Endodermal cell (in vitro differentiated cells): ENCODE data around the gene PTPRN2. TPM values are rescaled to one million over a fixed set of nuclear protein-coding genes. Genes with fewer than 3 reads are reported as not detected.
A peak's percentile ranks its signal among the peaks of the same experiment; 100 is the strongest.
"Not testable (repeated sequence)": the region's sequence is repeated elsewhere in the genome, so short reads cannot be mapped to it uniquely, and the experiment has no call there.

Experiments used
- DNase-seq: peaks from one replicate; pipeline ENCODE4 v3.0.0-alpha.2; 2017
- H3K27ac ChIP-seq: 2 replicates; pipeline ENCODE4 v1.5.1; 2013; ENCODE audit warnings: mild to moderate bottlenecking, low read depth, low read length, moderate library complexity
- H3K27me3 ChIP-seq: 2 replicates; pipeline ENCODE4 v1.6.1; 2013; ENCODE audit warnings: mild to moderate bottlenecking, low read length, moderate library complexity; ENCODE audit not compliant: insufficient read depth, control insufficient read depth, poor library complexity, severe bottlenecking
- H3K36me3 ChIP-seq: 2 replicates; pipeline ENCODE4 v1.7.0; 2013; ENCODE audit warnings: mild to moderate bottlenecking, low read length, moderate library complexity; ENCODE audit not compliant: control insufficient read depth, insufficient read depth
- H3K4me1 ChIP-seq: one replicate; pipeline ENCODE4 v1.7.0; 2013; ENCODE audit warnings: low read length; ENCODE audit not compliant: control insufficient read depth, insufficient read depth
- H3K4me3 ChIP-seq: 2 replicates; pipeline ENCODE4 v1.5.1; 2013; ENCODE audit warnings: mild to moderate bottlenecking, low read length, moderate library complexity
- H3K9ac ChIP-seq: 2 replicates; pipeline ENCODE4 v1.6.1; 2013; ENCODE audit warnings: mild to moderate bottlenecking, low read length, moderate library complexity; ENCODE audit not compliant: poor library complexity, severe bottlenecking; ENCODE audit errors: extremely low read depth
- H3K9me3 ChIP-seq: 2 replicates; pipeline ENCODE4 v1.6.1; 2013; ENCODE audit warnings: mild to moderate bottlenecking, low read length, moderate library complexity; ENCODE audit not compliant: control insufficient read depth
- H3K27ac Mint-ChIP-seq: 2 replicates; pipeline ENCODE4 v1.8.0; 2020; ENCODE audit warnings: mixed read lengths
- H3K27me3 Mint-ChIP-seq: 2 replicates; pipeline ENCODE4 v1.8.0; 2021; ENCODE audit warnings: mild to moderate bottlenecking, mixed read lengths; ENCODE audit not compliant: insufficient read depth
- H3K36me3 Mint-ChIP-seq: 2 replicates; pipeline ENCODE4 v1.8.0; 2020; ENCODE audit warnings: low read depth, mixed read lengths
- H3K4me1 Mint-ChIP-seq: 2 replicates; pipeline ENCODE4 v1.8.0; 2020; ENCODE audit warnings: mixed read lengths
- H3K4me3 Mint-ChIP-seq: 2 replicates; pipeline ENCODE4 v1.8.0; 2020; ENCODE audit warnings: mild to moderate bottlenecking, moderate library complexity, mixed read lengths
- H3K9me3 Mint-ChIP-seq: 2 replicates; pipeline ENCODE4 v1.8.0; 2020; ENCODE audit warnings: mild to moderate bottlenecking, mixed read lengths
- WGBS, 2 experiments: methylation state at CpG; one replicate each; pipeline versions ENCODE4 v1.1.5 to v1.1.7; 2013; ENCODE audit warnings: missing lambda C conversion rate in 2 of 2, mixed read lengths in 1 of 2; ENCODE audit not compliant: insufficient coverage in 1 of 2, insufficient read length in 1 of 2; 5-methylcytosine and 5-hydroxymethylcytosine counted together
- total RNA-seq, 2 donors: library from RNA; stranded (reverse); fragmentation: NEBNext Ultra II Directional in 1 of 2; extraction: Animal tissue kit (Norgen Biotek cat#: 25700) in 1 of 2; gene quantifications; 2 replicates in 1 of 2; 3 replicates in 1 of 2; pipeline ENCODE4 v1.2.1, GENCODE V29; 2021
- TF ChIP-seq, protein P1 (sequence below): fragments of 200-600 bp; sonication (generic); conservative IDR thresholded peaks from 2 replicates; pipeline ENCODE4 v1.5.0; 2021; ENCODE audit warnings: antibody characterized with exemption, mild to moderate bottlenecking

The PTPRN2 gene
- total RNA-seq, 2 donors from 2014 or later = 0.69 to 1.2 TPM

GRCh38 chr7:158348446-158348845, 239.2 kb downstream of the PTPRN2 start:
- H3K9ac ChIP-seq = no peak overlapping the region
- Mint-ChIP-seq H3K4me1 (peaks cover 5% of the 10 kb centered on the region), H3K27me3 (peaks cover 32% of the 10 kb centered on the region), H3K27ac (no peak overlapping the region), H3K9me3 (peaks cover 5% of the 10 kb centered on the region), H3K4me3 (no peak overlapping the region), H3K36me3 (no peaks in the 10 kb centered on the region)
- H3K4me1 ChIP-seq = no peaks in the 10 kb centered on the region
- WGBS, 2 experiments = 30 to 33% methylated on average over 2 to 3 of the region's 3 CpGs
- H3K27me3 ChIP-seq = no peaks in the 10 kb centered on the region
- H3K4me3 ChIP-seq = no peak overlapping the region
- TF ChIP-seq, protein P1, sequence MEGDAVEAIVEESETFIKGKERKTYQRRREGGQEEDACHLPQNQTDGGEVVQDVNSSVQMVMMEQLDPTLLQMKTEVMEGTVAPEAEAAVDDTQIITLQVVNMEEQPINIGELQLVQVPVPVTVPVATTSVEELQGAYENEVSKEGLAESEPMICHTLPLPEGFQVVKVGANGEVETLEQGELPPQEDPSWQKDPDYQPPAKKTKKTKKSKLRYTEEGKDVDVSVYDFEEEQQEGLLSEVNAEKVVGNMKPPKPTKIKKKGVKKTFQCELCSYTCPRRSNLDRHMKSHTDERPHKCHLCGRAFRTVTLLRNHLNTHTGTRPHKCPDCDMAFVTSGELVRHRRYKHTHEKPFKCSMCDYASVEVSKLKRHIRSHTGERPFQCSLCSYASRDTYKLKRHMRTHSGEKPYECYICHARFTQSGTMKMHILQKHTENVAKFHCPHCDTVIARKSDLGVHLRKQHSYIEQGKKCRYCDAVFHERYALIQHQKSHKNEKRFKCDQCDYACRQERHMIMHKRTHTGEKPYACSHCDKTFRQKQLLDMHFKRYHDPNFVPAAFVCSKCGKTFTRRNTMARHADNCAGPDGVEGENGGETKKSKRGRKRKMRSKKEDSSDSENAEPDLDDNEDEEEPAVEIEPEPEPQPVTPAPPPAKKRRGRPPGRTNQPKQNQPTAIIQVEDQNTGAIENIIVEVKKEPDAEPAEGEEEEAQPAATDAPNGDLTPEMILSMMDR = no peak
- DNase-seq = peak; percentile 20
- H3K36me3 ChIP-seq = no peaks in the 10 kb centered on the region
- H3K9me3 ChIP-seq = peaks cover 74% of the 10 kb centered on the region
- H3K27ac ChIP-seq = no peak overlapping the region

DNA sequence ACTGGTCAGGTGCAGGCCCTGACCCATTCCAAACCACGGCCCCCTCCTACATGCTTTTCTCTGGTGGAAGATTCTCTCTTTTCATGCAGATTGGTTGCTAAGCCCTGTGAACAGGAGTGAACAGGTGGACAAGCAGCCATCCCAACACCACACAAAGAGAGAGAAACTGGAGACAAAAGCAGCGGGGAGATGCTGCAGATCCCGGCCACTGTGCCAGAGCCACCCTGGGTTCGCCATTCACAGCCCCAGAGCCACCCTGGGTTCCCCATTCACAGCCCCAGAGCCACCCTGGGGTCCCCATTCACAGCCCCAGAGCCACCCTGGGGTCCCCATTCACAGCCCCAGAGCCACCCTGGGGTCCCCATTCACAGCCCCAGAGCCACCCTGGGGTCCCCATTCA, 239.6 kb downstream of the PTPRN2 start:
- H3K9ac ChIP-seq, H3K9me3 Mint-ChIP-seq, H3K36me3 Mint-ChIP-seq, H3K4me3 ChIP-seq, H3K27ac ChIP-seq, H3K27ac Mint-ChIP-seq, H3K4me1 Mint-ChIP-seq, H3K27me3 ChIP-seq, DNase-seq, H3K4me3 Mint-ChIP-seq, H3K4me1 ChIP-seq, H3K36me3 ChIP-seq: not testable (repeated sequence)
- H3K9me3 ChIP-seq = peaks cover 74% of the 10 kb centered on the region
- WGBS, 2 experiments = 67 to 83% methylated on average over 1 to 4 of the region's 4 CpGs
- H3K27me3 Mint-ChIP-seq = peaks cover 28% of the 10 kb centered on the region

DNA sequence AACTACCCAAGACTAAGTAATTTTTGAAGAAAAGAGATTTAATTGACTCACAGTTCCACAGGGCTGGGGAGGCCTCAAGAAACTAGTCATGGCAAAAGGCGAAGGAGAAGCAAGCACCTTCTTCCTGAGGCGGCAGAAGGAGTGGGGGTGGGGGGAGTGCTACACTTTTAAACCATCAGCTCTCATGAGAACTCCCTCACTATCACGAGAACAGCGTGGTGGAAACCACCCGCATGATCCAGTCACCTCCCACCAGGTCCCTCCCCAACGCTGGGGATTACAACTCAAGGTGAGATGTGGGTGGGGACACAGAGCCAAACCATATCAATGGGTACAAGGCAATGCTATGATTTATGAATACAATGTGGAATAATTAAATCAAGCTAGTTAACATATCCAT, 241.9 kb downstream of the PTPRN2 start:
- Histone ChIP-seq H3K4me3 (no peak overlapping the region), H3K9me3 (peaks cover 82% of the 10 kb centered on the region), H3K27me3 (no peaks in the 10 kb centered on the region), H3K27ac (no peak overlapping the region), H3K36me3 (no peaks in the 10 kb centered on the region), H3K4me1 (no peaks in the 10 kb centered on the region), H3K9ac (no peak overlapping the region)
- DNase-seq = peak; percentile 13
- H3K4me3 Mint-ChIP-seq = no peak overlapping the region
- WGBS, 2 experiments = 59 to 60% methylated on average over 2 to 6 of the region's 6 CpGs
- H3K36me3 Mint-ChIP-seq = peaks cover 6% of the 10 kb centered on the region
- H3K9me3 Mint-ChIP-seq = peaks cover 30% of the 10 kb centered on the region
- H3K27ac Mint-ChIP-seq = no peak overlapping the region
- TF ChIP-seq, protein P1 = no peak
- no peaks in the 10 kb centered on the region for H3K4me1 Mint-ChIP-seq
- peaks cover 10% of the 10 kb centered on the region for H3K27me3 Mint-ChIP-seq

DNA sequence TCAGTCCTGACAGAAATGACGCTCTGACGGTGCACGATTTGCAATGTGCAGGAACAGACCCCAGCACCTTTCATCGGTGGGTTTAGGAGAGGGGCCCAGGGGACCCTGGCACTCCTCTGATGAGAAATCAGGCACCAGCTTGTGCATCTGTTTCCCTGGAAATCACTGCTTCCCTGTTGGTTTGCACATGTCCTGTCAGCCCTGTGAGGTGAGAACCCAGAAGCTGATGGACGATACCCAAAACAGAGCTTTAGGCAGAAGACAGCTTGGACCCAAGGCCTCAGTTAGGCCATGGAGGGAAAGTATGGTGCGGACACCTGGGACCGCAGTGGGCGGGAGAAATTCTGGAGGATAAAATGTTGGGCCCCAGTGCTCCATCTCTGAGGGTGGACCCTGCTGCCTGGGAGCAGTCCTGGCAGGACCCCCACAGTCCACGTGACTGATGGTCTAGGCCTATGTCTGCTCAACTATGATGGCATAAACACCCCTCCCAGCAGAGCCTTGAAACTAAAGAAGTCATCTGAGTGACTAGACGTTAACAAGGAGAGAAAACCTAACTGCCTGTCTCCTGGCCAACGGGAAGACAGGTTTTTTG, 242.8 kb downstream of the PTPRN2 start:
- no peaks in the 10 kb centered on the region for H3K27me3 ChIP-seq
- no peak overlapping the region for H3K4me3 ChIP-seq
- no peak overlapping the region for H3K27ac Mint-ChIP-seq
- TF ChIP-seq, protein P1 = no peak
- H3K9ac ChIP-seq = no peak overlapping the region
- H3K4me1 Mint-ChIP-seq = no peaks in the 10 kb centered on the region
- peak; percentile 10 for DNase-seq
- peaks cover 78% of the 10 kb centered on the region for H3K9me3 ChIP-seq
- no peak overlapping the region for H3K27ac ChIP-seq
- H3K27me3 Mint-ChIP-seq = peaks cover under 1% of the 10 kb centered on the region
- H3K9me3 Mint-ChIP-seq = peaks cover 39% of the 10 kb centered on the region
- H3K4me1 ChIP-seq = no peaks in the 10 kb centered on the region
- WGBS, 2 experiments = 67 to 72% methylated on average over 9 to 11 of the region's 11 CpGs
- peaks cover 6% of the 10 kb centered on the region for H3K36me3 Mint-ChIP-seq
- no peaks in the 10 kb centered on the region for H3K36me3 ChIP-seq
- H3K4me3 Mint-ChIP-seq = no peak overlapping the region
